GM12873 (cell line): Measurements from ENCODE around the gene IQCE.

Experiments used
- CTCF ChIP-seq: IDR thresholded peaks from 2 replicates; pipeline ENCODE4 v1.5.1; 2012; ENCODE audit warnings: low read depth, mild to moderate bottlenecking, moderate library complexity, low read length, control low read depth; ENCODE audit not compliant: insufficient read depth; ENCODE audit errors: missing control alignments

The IQCE gene

GRCh38 chr7:2621061-2621828 lies 62.5 kb downstream of the IQCE start:
- TF ChIP-seq CTCF: no peak

DNA sequence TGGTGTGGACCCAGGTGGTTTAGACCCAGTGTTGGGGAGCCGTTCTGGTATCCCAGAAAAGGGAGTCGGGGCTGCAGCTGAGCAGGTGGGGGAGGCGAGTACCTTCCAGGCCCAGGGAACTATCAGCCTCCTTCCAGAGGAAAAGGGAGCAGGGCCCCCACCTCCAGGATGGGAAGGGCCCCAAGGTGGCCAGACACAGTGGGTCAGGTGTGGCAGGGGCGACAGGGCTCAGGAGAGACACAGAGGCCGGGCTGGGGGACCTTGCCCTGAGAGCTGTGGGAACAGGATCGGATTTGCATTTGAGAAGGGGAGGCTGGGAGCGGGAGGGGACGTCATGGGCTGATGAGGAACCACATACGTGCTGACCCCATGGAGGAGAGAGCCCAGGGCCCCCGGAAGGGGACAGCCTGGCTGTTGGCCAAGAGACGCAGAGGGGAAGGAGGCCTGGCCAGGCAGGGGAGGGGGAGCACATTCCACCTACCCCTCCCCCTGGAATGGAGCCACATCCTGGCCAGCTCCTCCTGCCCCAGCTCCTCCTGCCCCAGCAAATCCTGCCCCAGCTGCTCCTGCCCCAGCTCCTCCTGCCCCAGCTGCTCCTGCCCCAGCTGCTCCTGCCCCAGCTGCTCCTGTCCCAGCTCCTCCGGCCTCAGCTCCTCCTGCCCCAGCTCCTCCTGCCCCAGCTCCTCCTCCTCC lies 63.3 kb downstream of the IQCE start:
- no peak for TF ChIP-seq CTCF

DNA sequence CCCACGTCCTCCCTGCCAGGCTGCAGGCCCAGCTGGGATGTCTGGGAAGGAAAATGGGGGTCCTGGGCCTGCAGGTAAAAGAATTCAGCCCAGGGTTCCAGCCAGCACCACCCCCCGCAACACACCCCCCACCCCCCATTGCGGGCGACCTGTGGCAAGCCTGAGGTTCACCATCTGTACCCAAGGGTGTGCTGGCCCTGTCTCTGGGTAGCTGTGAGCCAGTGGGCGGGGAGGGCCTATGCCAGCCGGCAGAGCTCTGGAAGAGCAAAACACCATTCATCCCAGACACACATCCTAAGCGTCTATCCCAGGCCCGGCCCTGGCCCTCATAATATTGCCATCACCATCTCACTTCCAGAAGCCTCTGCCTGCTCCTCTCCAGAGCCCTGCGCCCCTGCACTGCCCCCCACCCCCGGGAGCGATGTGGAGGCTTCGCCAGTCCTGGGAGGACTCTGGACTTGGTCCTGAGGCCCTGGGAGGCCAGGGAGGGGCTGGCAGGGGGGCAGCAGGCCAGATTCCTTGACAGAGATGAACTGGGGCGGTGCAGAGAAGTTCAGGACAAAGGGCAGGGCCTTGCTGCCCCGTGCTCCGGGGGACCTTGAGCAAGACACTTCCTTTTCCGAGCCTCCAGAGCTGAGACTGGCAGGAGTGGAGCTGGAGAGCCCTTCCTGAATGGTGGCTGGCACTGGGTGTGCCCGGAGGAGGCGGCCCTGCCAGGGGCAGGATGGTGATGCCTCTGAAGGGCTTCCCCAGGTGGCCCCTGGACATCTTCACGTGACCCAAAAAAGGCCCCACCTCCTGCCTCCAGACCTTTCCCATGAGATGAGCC lies 64.3 kb downstream of the IQCE start:
- no peak for TF ChIP-seq CTCF

GRCh38 chr7:2623698-2624014 lies 64.9 kb downstream of the IQCE start:
- no peak for TF ChIP-seq CTCF

DNA sequence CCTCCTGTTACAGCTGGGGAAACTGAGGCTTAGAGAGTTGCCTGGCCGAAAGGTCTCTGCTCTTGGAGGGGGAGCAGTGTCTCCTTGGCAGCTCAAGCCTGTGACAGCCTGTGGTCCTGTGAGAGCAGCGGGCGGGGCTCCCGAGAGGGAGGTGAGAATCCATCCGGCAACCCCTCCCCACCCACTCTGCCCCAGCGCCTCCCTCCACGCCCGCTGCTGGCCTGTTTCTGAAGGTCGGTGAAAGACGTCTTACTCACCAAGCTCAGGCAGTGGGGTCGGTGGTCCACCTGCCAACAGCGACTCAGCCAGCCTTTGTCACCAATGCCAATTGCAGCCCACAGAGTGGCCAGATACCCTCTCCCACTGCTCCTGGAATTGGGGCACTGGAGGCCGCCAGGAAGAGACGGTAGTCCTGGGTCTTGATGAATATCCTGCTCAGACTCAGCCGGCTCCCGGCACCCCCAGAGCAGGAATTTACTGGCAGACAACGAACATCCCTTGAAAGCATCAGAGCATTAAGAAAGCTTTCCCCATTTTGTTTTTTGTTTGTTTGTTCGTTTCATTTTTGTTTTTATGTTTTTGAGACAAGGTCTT lies 65.6 kb downstream of the IQCE start:
- no peak for TF ChIP-seq CTCF

DNA sequence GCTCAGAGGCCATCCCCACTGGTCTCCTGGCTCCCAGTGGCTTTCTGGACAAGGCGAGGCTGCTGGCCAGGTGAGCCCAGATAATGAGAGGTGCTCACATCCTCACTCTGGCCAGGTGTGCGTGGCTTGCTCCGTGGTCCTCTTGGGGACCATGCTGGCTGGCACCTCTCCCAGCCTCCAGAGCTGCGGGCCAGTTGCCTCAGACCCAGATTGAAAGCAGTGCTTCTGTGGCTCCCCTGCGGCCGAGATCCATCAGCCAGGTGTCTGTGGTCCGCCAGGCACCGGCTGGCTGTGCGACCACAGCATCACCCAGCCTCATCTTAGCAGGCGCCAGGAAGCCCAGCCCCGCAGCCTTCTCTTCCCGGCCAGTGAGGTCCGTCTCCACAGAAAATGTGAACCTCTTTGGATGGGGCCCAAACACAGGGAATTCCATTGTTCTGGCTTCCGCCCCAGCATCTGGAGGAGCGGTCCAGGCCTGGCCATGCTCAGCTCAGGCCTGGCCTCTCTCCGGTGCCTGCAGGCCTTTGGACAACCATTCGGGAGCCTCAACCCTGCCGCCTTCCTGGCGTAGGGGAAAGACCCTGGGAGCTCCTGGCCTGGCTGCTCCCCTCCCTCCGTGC lies 67.8 kb downstream of the IQCE start:
- no peak for TF ChIP-seq CTCF
